A549 (cell line): ENCODE measurements around the gene MYBPC2. TPM values are rescaled to one million over a fixed set of nuclear protein-coding genes. Genes with fewer than 3 reads are reported as not detected.
A peak's percentile ranks its signal among the peaks of the same experiment; 100 is the strongest.
"Not testable (repeated sequence)": the region's sequence is repeated elsewhere in the genome, so short reads cannot be mapped to it uniquely, and the experiment has no call there.

Experiments used
- ATAC-seq, 2 experiments: fragments of 200-7000 bp in 1 of 2; fragments of >200 bp in 1 of 2; cut with Nextera tagmentation in 1 of 2; cut with Tn5 transposase in 1 of 2; 3 replicates each; pipeline versions ENCODE4 v1.8.0 to v1.9.1; 2018 to 2020; ENCODE audit warnings: mild to moderate bottlenecking in 1 of 2, moderate library complexity in 1 of 2
- CTCF ChIA-PET: fragments of 300-600 bp; sonication (Branson Sonifier 250); formaldehyde crosslinking; extraction: SDS; loops from one replicate; lab custom pipeline; 2021; ENCODE audit warnings: antibody characterized with exemption, inconsistent platforms; lab: Yijun Ruan, JAX
- POLR2A ChIA-PET: fragments of 350-600 bp; formaldehyde crosslinking; extraction: SDS; loops from one replicate; lab custom pipeline; 2021; ENCODE audit warnings: antibody characterized with exemption, inconsistent platforms; lab: Yijun Ruan, JAX
- DNase-seq, 2 experiments: peaks; one replicate each; pipeline versions ENCODE4 v3.0.0 to v3.0.0-alpha.2; 2011 to 2016; ENCODE audit warnings: low read depth in 1 of 2, low spot score in 1 of 2
- FAIRE-seq: peaks from 2 replicates; lab custom pipeline; 2011; peaks lifted over from hg19 to GRCh38; lab: Jason Lieb, UNC
- H3K27ac ChIP-seq, 2 experiments: fragments of >200 bp; sonication (Bioruptor Twin); formaldehyde crosslinking; 3 replicates each; pipeline ENCODE4 v1.5.1; 2016 to 2017
- H3K4me1 ChIP-seq: fragments of >200 bp; sonication (Bioruptor Twin); formaldehyde crosslinking; 3 replicates; pipeline ENCODE4 v1.6.1; 2016
- H3K4me2 ChIP-seq: fragments of >200 bp; sonication (Bioruptor Twin); formaldehyde crosslinking; 3 replicates; pipeline ENCODE4 v1.6.1; 2016
- H3K4me3 ChIP-seq: fragments of >200 bp; sonication (Bioruptor Twin); formaldehyde crosslinking; 3 replicates; pipeline ENCODE4 v1.5.1; 2016
- H3K9me3 ChIP-seq: fragments of >200 bp; sonication (Bioruptor Twin); formaldehyde crosslinking; 3 replicates; pipeline ENCODE4 v1.6.1; 2016
- BHLHE40 ChIP-seq: IDR thresholded peaks from 2 replicates; pipeline ENCODE4 v1.6.1; 2012; ENCODE audit warnings: low read depth, low read length, inconsistent platforms
- CBX8 ChIP-seq: fragments of 200-600 bp; sonication (generic); IDR thresholded peaks from 2 replicates; pipeline ENCODE4 v1.6.1; 2016
- EHMT2 ChIP-seq: fragments of 200-600 bp; sonication (generic); IDR thresholded peaks from 2 replicates; pipeline ENCODE4 v1.6.1; 2016; ENCODE audit warnings: antibody characterized with exemption, low read depth, mild to moderate bottlenecking, moderate library complexity
- ESRRA ChIP-seq: fragments of 150-350 bp; IDR thresholded peaks from 2 replicates; pipeline ENCODE4 v1.6.1; 2014; ENCODE audit warnings: mild to moderate bottlenecking, low read length, borderline replicate concordance
- FOSB ChIP-seq: fragments of 250-450 bp; sonication (Bioruptor Pico); IDR thresholded peaks from 2 replicates; pipeline ENCODE4 v1.5.0; 2020; ENCODE audit warnings: mild to moderate bottlenecking, moderate library complexity
- FOSL2 ChIP-seq, 2 experiments: fragments of 450-650 bp in 1 of 2; fragments of >200 bp in 1 of 2; sonication (Bioruptor Twin) in 1 of 2; formaldehyde crosslinking; IDR thresholded peaks; 2 replicates each; pipeline versions ENCODE4 v1.5.0 to v1.6.1; 2016 to 2020; ENCODE audit warnings: mild to moderate bottlenecking in 1 of 2, moderate library complexity in 1 of 2
- FOXS1 ChIP-seq: fragments of 250-450 bp; sonication (Bioruptor Pico); IDR thresholded peaks from 2 replicates; pipeline ENCODE4 v1.5.0; 2020; ENCODE audit warnings: mild to moderate bottlenecking, moderate library complexity
- GATA3 ChIP-seq: IDR thresholded peaks from 2 replicates; pipeline ENCODE4 v1.6.1; 2012; ENCODE audit warnings: borderline replicate concordance
- HEYL ChIP-seq: fragments of 250-450 bp; sonication (Bioruptor Pico); IDR thresholded peaks from 2 replicates; pipeline ENCODE4 v1.8.0; 2021; ENCODE audit warnings: mild to moderate bottlenecking, moderate library complexity
- HOXA7 ChIP-seq: fragments of 250-450 bp; sonication (Bioruptor Pico); IDR thresholded peaks from 2 replicates; pipeline ENCODE4 v1.5.0; 2020; ENCODE audit warnings: mild to moderate bottlenecking, moderate library complexity
- NPAS2 ChIP-seq: fragments of 250-450 bp; sonication (Bioruptor Pico); IDR thresholded peaks from 2 replicates; pipeline ENCODE4 v1.8.0; 2022; ENCODE audit warnings: mild to moderate bottlenecking, moderate library complexity, borderline replicate concordance
- PHF8 ChIP-seq: fragments of 200-600 bp; sonication (generic); IDR thresholded peaks from 2 replicates; pipeline ENCODE4 v1.6.1; 2016; ENCODE audit warnings: low read depth, mild to moderate bottlenecking, antibody characterized with exemption, moderate library complexity, borderline replicate concordance
- RFX5 ChIP-seq: fragments of 450-650 bp; IDR thresholded peaks from 2 replicates; pipeline ENCODE4 v1.7.1; 2014; ENCODE audit warnings: antibody characterized with exemption, mild to moderate bottlenecking, moderate library complexity
- SMC3 ChIP-seq: fragments of >200 bp; sonication (Bioruptor Twin); formaldehyde crosslinking; IDR thresholded peaks from 3 replicates; pipeline ENCODE4 v1.6.1; 2018; ENCODE audit warnings: inconsistent platforms
- TFCP2L1 ChIP-seq: fragments of 250-450 bp; sonication (Bioruptor Pico); IDR thresholded peaks from 2 replicates; pipeline ENCODE4 v1.5.0; 2021; ENCODE audit warnings: mild to moderate bottlenecking
- WGBS: methylation state at CpG from one replicate; pipeline ENCODE4 v1.1.6; 2017; ENCODE audit errors: missing lambda C conversion rate; 5-methylcytosine and 5-hydroxymethylcytosine counted together
- polyA plus RNA-seq, 4 experiments: library from polyadenylated mRNA; depleted of rRNA in 3 of 4; stranded (reverse); fragments of >200 nt; fragmentation: RNase III in 1 of 4; extraction: RNeasy Plus Mini Kit Qiagen cat#74134 plus additional on column Dnase treatment in 1 of 4; gene quantifications; 2 replicates in 3 of 4; 3 replicates in 1 of 4; pipeline ENCODE4 v1.2.3, GENCODE V29; 2011 to 2017
- TF ChIP-seq, protein P1 (sequence below): IDR thresholded peaks from 2 replicates; pipeline ENCODE4 v1.6.1; 2012
- TF ChIP-seq, protein P2 (sequence below): fragments of 450-650 bp; IDR thresholded peaks from 2 replicates; pipeline ENCODE4 v1.6.1; 2014; ENCODE audit warnings: antibody characterized with exemption
- TF ChIP-seq, protein P3 (sequence below): fragments of >200 bp; sonication (Bioruptor Twin); formaldehyde crosslinking; IDR thresholded peaks from 3 replicates; pipeline ENCODE4 v1.6.1; 2016
- TF ChIP-seq, protein P4 (sequence below): fragments of 150-350 bp; IDR thresholded peaks from 2 replicates; pipeline ENCODE4 v1.6.1; 2014; ENCODE audit warnings: low read depth, mild to moderate bottlenecking, low read length

Gene MYBPC2
- polyA plus RNA-seq, 2 of the 4 experiments (the other 2 are of a cell fraction): 0.10 TPM; not detected in 1

DNA sequence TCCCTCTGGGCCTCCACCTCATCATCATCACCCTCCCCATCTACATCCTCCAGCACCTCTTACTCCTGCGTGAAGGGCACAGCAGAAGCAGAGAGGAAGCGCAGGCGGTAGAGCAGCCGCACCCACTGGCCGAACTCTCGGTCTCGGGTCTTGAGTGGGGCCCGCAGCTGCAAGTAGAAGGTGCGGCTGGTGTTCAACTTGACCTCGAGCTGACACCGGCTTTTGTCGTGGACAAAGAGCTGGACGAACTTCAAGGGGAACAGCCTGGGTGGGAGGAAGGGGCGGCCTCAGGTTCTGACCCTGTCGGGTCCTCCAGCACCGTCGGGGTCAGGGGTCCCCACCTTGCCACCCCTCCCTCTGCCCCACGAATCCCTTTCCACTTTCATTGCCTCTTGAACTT, 34.9 kb downstream of the MYBPC2 start:
- no peak for FAIRE-seq
- Histone ChIP-seq H3K27ac (no peak overlapping the region), H3K9me3 (no peaks in the 10 kb centered on the region), H3K4me3 (no peak overlapping the region), H3K4me1 (no peaks in the 10 kb centered on the region), H3K4me2 (no peak overlapping the region)
- POLR2A ChIA-PET: no interaction called here
- ATAC-seq: no peak
- WGBS: 77% methylated on average over 18 of the region's 18 CpGs
- CTCF ChIA-PET: interaction anchor here (0.8 to 3.1 kb wide), 3 partner anchors 11 to 110 kb away, joined by 5 to 23 read pairs (median 7); no protein-coding TSS in a partner anchor
- no peak for DNase-seq
- TF ChIP-seq, protein P1, sequence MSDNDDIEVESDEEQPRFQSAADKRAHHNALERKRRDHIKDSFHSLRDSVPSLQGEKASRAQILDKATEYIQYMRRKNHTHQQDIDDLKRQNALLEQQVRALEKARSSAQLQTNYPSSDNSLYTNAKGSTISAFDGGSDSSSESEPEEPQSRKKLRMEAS: no peak
- TF ChIP-seq, protein P2, sequence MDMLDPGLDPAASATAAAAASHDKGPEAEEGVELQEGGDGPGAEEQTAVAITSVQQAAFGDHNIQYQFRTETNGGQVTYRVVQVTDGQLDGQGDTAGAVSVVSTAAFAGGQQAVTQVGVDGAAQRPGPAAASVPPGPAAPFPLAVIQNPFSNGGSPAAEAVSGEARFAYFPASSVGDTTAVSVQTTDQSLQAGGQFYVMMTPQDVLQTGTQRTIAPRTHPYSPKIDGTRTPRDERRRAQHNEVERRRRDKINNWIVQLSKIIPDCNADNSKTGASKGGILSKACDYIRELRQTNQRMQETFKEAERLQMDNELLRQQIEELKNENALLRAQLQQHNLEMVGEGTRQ: no peak
- TF ChIP-seq HEYL (CRISPR knock-in tag): no peak
- TF ChIP-seq FOSB: no peak
- TF ChIP-seq, protein P3, sequence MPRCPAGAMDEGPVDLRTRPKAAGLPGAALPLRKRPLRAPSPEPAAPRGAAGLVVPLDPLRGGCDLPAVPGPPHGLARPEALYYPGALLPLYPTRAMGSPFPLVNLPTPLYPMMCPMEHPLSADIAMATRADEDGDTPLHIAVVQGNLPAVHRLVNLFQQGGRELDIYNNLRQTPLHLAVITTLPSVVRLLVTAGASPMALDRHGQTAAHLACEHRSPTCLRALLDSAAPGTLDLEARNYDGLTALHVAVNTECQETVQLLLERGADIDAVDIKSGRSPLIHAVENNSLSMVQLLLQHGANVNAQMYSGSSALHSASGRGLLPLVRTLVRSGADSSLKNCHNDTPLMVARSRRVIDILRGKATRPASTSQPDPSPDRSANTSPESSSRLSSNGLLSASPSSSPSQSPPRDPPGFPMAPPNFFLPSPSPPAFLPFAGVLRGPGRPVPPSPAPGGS: no peak
- no peak for TF ChIP-seq NPAS2
- TF ChIP-seq TFCP2L1 (CRISPR knock-in tag): no peak

DNA sequence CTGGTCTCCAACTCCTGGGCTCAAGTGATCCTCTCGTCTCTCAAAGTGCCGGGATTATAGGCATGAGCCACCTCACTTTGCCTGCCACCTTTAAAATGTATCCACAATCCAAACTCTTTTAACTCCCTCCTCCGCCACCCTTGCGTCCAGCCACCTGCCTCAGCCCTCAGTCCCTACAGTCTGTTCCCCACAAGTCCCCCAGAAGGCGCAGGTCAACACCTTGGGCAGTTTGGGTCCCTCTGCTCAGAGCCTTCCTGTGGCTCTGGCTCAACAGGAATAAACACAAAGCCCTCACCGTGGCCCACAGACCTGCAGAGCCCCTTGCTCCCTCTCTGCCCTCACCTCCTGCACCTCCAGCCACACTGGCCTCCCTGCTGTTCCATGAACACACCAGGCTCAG, 36.1 kb downstream of the MYBPC2 start:
- ATAC-seq: no peak
- Histone ChIP-seq H3K9me3 (no peaks in the 10 kb centered on the region), H3K4me3 (no peak overlapping the region), H3K4me2 (no peak overlapping the region), H3K4me1 (no peaks in the 10 kb centered on the region), H3K27ac (no peak overlapping the region)
- CTCF ChIA-PET: interaction anchor here (1.2 to 2.0 kb wide), 3 partner anchors 11 to 100 kb away, joined by 6 to 8 read pairs (median 7); no protein-coding TSS in a partner anchor
- no peak for DNase-seq
- POLR2A ChIA-PET: no interaction called here
- TF ChIP-seq ESRRA (no peak), SMC3 (no peak), BHLHE40 (no peak), EHMT2 (no peak), NPAS2 (no peak), GATA3 (no peak), HOXA7 (no peak), RFX5 (no peak), HEYL (CRISPR knock-in tag) (no peak), FOXS1 (CRISPR knock-in tag) (no peak), FOSB (no peak), CBX8 (no peak), PHF8 (no peak)
- TF ChIP-seq, protein P4, sequence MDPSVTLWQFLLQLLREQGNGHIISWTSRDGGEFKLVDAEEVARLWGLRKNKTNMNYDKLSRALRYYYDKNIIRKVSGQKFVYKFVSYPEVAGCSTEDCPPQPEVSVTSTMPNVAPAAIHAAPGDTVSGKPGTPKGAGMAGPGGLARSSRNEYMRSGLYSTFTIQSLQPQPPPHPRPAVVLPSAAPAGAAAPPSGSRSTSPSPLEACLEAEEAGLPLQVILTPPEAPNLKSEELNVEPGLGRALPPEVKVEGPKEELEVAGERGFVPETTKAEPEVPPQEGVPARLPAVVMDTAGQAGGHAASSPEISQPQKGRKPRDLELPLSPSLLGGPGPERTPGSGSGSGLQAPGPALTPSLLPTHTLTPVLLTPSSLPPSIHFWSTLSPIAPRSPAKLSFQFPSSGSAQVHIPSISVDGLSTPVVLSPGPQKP: no peak
- FAIRE-seq: no peak
- whole genome bisulfite sequencing: 57% methylated on average over 6 of the region's 6 CpGs

DNA sequence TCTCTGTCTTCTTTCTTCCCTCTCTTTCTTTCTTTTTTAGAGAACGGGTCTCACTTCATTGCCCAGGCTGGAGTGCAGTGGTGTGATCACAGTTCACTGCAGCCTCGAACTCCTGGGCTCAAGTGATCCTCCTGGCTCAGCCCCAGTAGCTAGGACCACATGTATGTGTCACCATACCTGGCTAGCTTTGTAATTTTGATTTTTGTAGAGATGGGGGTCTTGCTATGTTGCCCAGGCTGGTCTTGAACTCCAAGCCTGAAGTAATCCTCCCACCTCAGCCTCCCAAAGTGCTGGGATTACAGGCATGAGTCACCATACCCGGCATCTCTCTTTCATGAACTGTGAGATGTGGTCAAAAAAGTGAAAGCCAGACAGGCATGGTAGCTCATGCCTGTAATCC, 40.6 kb downstream of the MYBPC2 start:
- 1% methylated on average over 3 of the region's 3 CpGs for WGBS
- FAIRE-seq; POLR2A ChIA-PET; H3K27ac ChIP-seq; ATAC-seq; DNase-seq; H3K4me3 ChIP-seq; H3K9me3 ChIP-seq; H3K4me2 ChIP-seq; TF ChIP-seq FOSL2 (IDR thresholded peaks at IDR 0.05): not testable (repeated sequence)
- peak; percentile 49; the same call in 1 of the 2 replicates for TF ChIP-seq FOSL2 (CRISPR knock-in tag; IDR thresholded peaks at IDR 0.05)
- peaks cover 12% of the 10 kb centered on the region for H3K4me1 ChIP-seq
- CTCF ChIA-PET: interaction anchor here (1.4 to 4.7 kb wide), 5 partner anchors 8 to 117 kb away, joined by 3 to 28 read pairs (median 10); no protein-coding TSS in a partner anchor
